Measurements from ENCODE around the gene SLC41A3.

- TF ChIP-seq, protein P1, sequence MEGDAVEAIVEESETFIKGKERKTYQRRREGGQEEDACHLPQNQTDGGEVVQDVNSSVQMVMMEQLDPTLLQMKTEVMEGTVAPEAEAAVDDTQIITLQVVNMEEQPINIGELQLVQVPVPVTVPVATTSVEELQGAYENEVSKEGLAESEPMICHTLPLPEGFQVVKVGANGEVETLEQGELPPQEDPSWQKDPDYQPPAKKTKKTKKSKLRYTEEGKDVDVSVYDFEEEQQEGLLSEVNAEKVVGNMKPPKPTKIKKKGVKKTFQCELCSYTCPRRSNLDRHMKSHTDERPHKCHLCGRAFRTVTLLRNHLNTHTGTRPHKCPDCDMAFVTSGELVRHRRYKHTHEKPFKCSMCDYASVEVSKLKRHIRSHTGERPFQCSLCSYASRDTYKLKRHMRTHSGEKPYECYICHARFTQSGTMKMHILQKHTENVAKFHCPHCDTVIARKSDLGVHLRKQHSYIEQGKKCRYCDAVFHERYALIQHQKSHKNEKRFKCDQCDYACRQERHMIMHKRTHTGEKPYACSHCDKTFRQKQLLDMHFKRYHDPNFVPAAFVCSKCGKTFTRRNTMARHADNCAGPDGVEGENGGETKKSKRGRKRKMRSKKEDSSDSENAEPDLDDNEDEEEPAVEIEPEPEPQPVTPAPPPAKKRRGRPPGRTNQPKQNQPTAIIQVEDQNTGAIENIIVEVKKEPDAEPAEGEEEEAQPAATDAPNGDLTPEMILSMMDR (IDR thresholded peaks at IDR 0.05) = no peak
- no peak for TF ChIP-seq POLR2A (IDR thresholded peaks at IDR 0.05)
These were observed 80.3 kb downstream of the SLC41A3 start for GRCh38 chr3:126003447-126004190.

Measured in heart left ventricle (tissue), 13 donors.